Measurements from ENCODE around the gene DSP. TPM values are rescaled to one million over a fixed set of nuclear protein-coding genes. Genes with fewer than 3 reads are reported as not detected.

Gene DSP
- polyA plus RNA-seq, 1 donor (not counting 4 experiments of a cell fraction or from before 2014, with no cell fraction given), result 255 TPM

DNA sequence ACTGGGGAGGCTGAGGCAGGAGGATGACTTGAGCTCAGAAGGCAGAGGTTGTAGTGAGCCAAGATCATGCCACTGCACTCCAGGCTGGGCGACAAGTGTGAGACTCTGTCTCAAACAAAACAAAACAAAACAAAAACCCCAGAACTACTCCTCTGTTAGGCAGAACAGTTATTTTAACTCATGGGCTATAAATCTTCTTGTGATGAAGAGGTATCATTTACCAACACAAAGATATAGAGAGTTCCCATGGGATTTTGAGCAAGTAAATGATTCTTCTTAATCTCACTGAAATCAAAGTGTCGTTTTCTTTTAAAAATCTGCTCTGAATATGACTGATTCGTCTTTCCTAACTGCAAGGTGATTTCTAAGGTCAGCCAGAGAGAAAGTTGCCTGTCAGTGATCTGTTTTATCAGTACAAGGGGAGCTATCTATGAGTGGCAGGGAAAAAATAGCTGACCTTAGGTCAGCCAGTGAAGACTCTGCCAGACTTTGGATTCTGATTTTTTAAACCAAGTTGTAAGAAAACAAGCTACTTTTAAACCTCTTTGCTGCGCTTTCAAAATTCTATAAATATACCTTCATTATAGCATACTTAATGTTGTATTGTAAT, 3.8 kb upstream of the DSP start:
- no peak overlapping the region for H3K4me2 ChIP-seq (ENCODE audit: control insufficient read depth, extremely low read depth, insufficient read depth, low read depth, low read length)
- dilution Hi-C loops (cut with MboI; ENCODE audit: extremely low pct_ligation_motif_present, low sequenced_read_pairs), result no loop called here

DNA sequence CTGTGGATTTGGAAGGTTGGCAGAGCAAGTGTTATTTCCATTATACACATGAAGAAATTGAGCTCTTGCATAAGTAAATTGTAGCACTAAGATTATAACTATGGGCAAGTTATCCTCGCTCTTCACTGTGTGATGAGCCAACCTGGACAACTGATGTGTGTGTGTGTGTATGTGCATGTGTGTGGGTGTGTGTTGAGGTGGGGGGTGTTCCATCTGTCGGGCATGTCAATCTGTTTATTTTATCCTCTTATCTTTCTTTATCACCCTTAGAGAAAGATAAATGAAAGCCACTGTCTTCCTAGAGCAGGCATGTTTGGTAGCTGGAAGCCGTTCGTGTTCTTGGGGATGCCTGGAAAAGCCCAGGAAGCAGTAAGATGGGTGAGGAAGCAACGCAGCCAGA, 3.0 kb upstream of the DSP start:
- Histone ChIP-seq H3K4me3 (ENCODE audit: control insufficient read depth in 2 of 3, extremely low read depth in 1 of 3, insufficient read depth in 2 of 3, low read depth in 1 of 3, low read length in 3 of 3) (no peak overlapping the region), H3K9me3 (ENCODE audit: control insufficient read depth, low read depth, low read length) (no peaks in the 10 kb centered on the region)

More for the DNA sequence above, 3.8 kb upstream of the DSP start:
- Histone ChIP-seq H3K9ac (ENCODE audit: control insufficient read depth, extremely low read depth, insufficient read depth, low read length) (no peak overlapping the region), H3K79me2 (ENCODE audit: control insufficient read depth, insufficient read depth, low read length) (peaks cover 12% of the 10 kb centered on the region), H3K4me3 (ENCODE audit: control insufficient read depth in 2 of 3, extremely low read depth in 1 of 3, insufficient read depth in 2 of 3, low read depth in 1 of 3, low read length in 3 of 3) (no peak overlapping the region), H3K36me3 (ENCODE audit: control insufficient read depth in 2 of 2, extremely low read depth in 1 of 2, insufficient read depth in 2 of 2, low read length in 2 of 2) (no peaks in the 10 kb centered on the region), H2AFZ (ENCODE audit: control insufficient read depth, low read length) (no peak overlapping the region), H3K4me1 (ENCODE audit: control insufficient read depth, extremely low read depth, insufficient read depth, low read length) (peaks cover 36% of the 10 kb centered on the region), H3K27ac (ENCODE audit: control insufficient read depth, insufficient read depth, low read length) (no peak overlapping the region), H4K20me1 (ENCODE audit: control insufficient read depth, extremely low read depth, insufficient read depth, low read length) (no peaks in the 10 kb centered on the region), H3K9me1 (ENCODE audit: control insufficient read depth, extremely low read depth, insufficient read depth, low read length) (no peaks in the 10 kb centered on the region), H3K9me3 (ENCODE audit: control insufficient read depth, low read depth, low read length) (no peaks in the 10 kb centered on the region), H3K27me3 (ENCODE audit: control insufficient read depth, extremely low read depth, insufficient read depth, low read length) (no peaks in the 10 kb centered on the region)
- DNase-seq (ENCODE audit: low read depth, low spot score) (no peak), FAIRE-seq (no peak)
- no peak for TF ChIP-seq EZH2 (IDR thresholded peaks at IDR 0.05; ENCODE audit: low read length)
- no peak for TF ChIP-seq CTCF (optimal IDR thresholded peaks at IDR 0.05 in 1 of 3, IDR thresholded peaks at IDR 0.05 in 1 of 3, conservative IDR thresholded peaks at IDR 0.05 in 1 of 3; ENCODE audit: extremely low read depth in 1 of 3, insufficient read depth in 2 of 3, low read length in 3 of 3)

More for the DNA sequence above, 3.0 kb upstream of the DSP start:
- DNase-seq (ENCODE audit: low read depth, low spot score) (no peak), FAIRE-seq (peak; percentile 29)
- H3K27me3 ChIP-seq (ENCODE audit: control insufficient read depth, extremely low read depth, insufficient read depth, low read length), result no peaks in the 10 kb centered on the region
- H2AFZ ChIP-seq (ENCODE audit: control insufficient read depth, low read length), result peak overlapping the region; percentile 84
- peaks cover 20% of the 10 kb centered on the region for H3K79me2 ChIP-seq (ENCODE audit: control insufficient read depth, insufficient read depth, low read length)
- no peaks in the 10 kb centered on the region for H3K36me3 ChIP-seq (ENCODE audit: control insufficient read depth in 2 of 2, extremely low read depth in 1 of 2, insufficient read depth in 2 of 2, low read length in 2 of 2)
- H3K4me1 ChIP-seq (ENCODE audit: control insufficient read depth, extremely low read depth, insufficient read depth, low read length), result peaks cover 29% of the 10 kb centered on the region
- dilution Hi-C loops (cut with MboI; ENCODE audit: extremely low pct_ligation_motif_present, low sequenced_read_pairs), result no loop called here
- H4K20me1 ChIP-seq (ENCODE audit: control insufficient read depth, extremely low read depth, insufficient read depth, low read length), result no peaks in the 10 kb centered on the region
- TF ChIP-seq CTCF (optimal IDR thresholded peaks at IDR 0.05 in 1 of 3, IDR thresholded peaks at IDR 0.05 in 1 of 3, conservative IDR thresholded peaks at IDR 0.05 in 1 of 3; ENCODE audit: extremely low read depth in 1 of 3, insufficient read depth in 2 of 3, low read length in 3 of 3), result no peak
- H3K4me2 ChIP-seq (ENCODE audit: control insufficient read depth, extremely low read depth, insufficient read depth, low read depth, low read length), result peak overlapping the region; percentile 27
- no peak overlapping the region for H3K9ac ChIP-seq (ENCODE audit: control insufficient read depth, extremely low read depth, insufficient read depth, low read length)
- H3K9me1 ChIP-seq (ENCODE audit: control insufficient read depth, extremely low read depth, insufficient read depth, low read length), result no peaks in the 10 kb centered on the region
- no peak overlapping the region for H3K27ac ChIP-seq (ENCODE audit: control insufficient read depth, insufficient read depth, low read length)

Data from keratinocyte (primary cell).